ENCODE data around the gene FBXO41. TPM values are rescaled to one million over a fixed set of nuclear protein-coding genes. Genes with fewer than 3 reads are reported as not detected.

The FBXO41 gene
- total RNA-seq, 1 donor from 2014 or later = 8.5 TPM

GRCh38 chr2:73262108-73262651, 22.1 kb downstream of the FBXO41 start:
- DNase-seq (ENCODE audit: low spot score) = no peak

- no peak for DNase-seq (ENCODE audit: low spot score)
Observed at GRCh38 chr2:73260338-73260984, 23.8 kb downstream of the FBXO41 start.

GRCh38 chr2:73259704-73260337, 24.5 kb downstream of the FBXO41 start:
- no peak for DNase-seq (ENCODE audit: low spot score)

GRCh38 chr2:73259276-73259675, 25.0 kb downstream of the FBXO41 start:
- DNase-seq (ENCODE audit: low spot score) = no peak

- no peak for DNase-seq (ENCODE audit: low spot score)
Observed at GRCh38 chr2:73258913-73259215, 25.4 kb downstream of the FBXO41 start.

GRCh38 chr2:73258186-73258912, 25.9 kb downstream of the FBXO41 start:
- no peak for DNase-seq (ENCODE audit: low spot score)

GRCh38 chr2:73257425-73258125, 26.7 kb downstream of the FBXO41 start:
- DNase-seq (ENCODE audit: low spot score) = peak; percentile 17

GRCh38 chr2:73257021-73257420, 27.3 kb downstream of the FBXO41 start:
- no peak for DNase-seq (ENCODE audit: low spot score)

GRCh38 chr2:73256618-73256922, 27.7 kb downstream of the FBXO41 start:
- DNase-seq (ENCODE audit: low spot score) = no peak

- no peak for DNase-seq (ENCODE audit: low spot score)
Observed at GRCh38 chr2:73255907-73256617, 28.2 kb downstream of the FBXO41 start.

- no peak for DNase-seq (ENCODE audit: low spot score)
Observed at GRCh38 chr2:73255007-73255644, 29.2 kb downstream of the FBXO41 start.

- no peak for DNase-seq (ENCODE audit: low spot score)
Observed at GRCh38 chr2:73254343-73255006, 29.8 kb downstream of the FBXO41 start.

GRCh38 chr2:73253901-73254300, 30.4 kb downstream of the FBXO41 start:
- DNase-seq (ENCODE audit: low spot score) = no peak

- DNase-seq (ENCODE audit: low spot score) = no peak
Observed at GRCh38 chr2:73253400-73253799, 30.9 kb downstream of the FBXO41 start.

- DNase-seq (ENCODE audit: low spot score) = no peak
Observed at GRCh38 chr2:73252238-73253027, 31.8 kb downstream of the FBXO41 start.

GRCh38 chr2:73250872-73251846, 33.1 kb downstream of the FBXO41 start:
- no peak for DNase-seq (ENCODE audit: low spot score)

- no peak for DNase-seq (ENCODE audit: low spot score)
Observed at GRCh38 chr2:73249636-73250035, 34.6 kb downstream of the FBXO41 start.

- no peak for DNase-seq (ENCODE audit: low spot score)
Observed at GRCh38 chr2:73246850-73247249, 37.4 kb downstream of the FBXO41 start.

GRCh38 chr2:73244580-73244979, 39.7 kb downstream of the FBXO41 start:
- DNase-seq (ENCODE audit: low spot score) = no peak

Measured in mucosa of gallbladder (tissue), 1 donor.